IPS-NIHi7 (cell line): Measurements from ENCODE around the gene TOPBP1.
A peak's percentile ranks its signal among the peaks of the same experiment; 100 is the strongest.
"Not testable (repeated sequence)": the region's sequence is repeated elsewhere in the genome, so short reads cannot be mapped to it uniquely, and the experiment has no call there.

Experiments used
- DNase-seq: peaks from one replicate; pipeline ENCODE4 v3.0.0; 2012; ENCODE audit warnings: mixed read lengths; ENCODE audit errors: extremely low spot score

The TOPBP1 gene

DNA sequence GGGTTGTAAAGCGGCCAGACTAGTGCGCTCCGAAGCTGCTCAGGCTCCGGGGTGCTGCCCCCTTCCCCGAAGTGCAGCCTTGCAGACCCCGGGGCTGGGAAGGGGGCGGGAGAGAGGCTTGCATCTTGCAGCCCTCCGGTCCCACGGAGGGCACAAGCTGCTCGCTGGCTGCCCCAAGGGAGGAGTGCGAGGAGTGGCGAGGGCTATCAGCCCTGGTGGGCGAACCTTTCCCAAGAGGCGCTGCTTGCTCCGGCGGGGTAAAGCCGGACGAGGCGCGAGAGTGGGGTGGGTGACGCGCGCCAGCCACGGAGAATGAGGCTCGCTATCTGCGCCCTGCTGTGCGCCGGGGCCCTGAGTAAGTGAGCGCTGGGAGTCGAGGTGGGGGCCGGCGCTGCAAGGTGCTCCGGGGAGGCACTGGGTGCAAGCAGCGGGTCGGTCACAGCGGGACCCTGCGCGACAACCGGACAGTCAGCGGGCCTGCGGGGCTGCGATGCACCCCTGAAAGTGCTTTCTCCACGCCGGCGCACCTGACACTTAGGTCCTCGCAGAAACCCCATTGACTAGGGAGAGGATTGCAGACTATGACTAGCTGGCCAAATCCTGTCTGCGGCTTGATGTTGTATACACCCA lies 12.7 kb upstream of the TOPBP1 start:
- DNase-seq = no peak

DNA sequence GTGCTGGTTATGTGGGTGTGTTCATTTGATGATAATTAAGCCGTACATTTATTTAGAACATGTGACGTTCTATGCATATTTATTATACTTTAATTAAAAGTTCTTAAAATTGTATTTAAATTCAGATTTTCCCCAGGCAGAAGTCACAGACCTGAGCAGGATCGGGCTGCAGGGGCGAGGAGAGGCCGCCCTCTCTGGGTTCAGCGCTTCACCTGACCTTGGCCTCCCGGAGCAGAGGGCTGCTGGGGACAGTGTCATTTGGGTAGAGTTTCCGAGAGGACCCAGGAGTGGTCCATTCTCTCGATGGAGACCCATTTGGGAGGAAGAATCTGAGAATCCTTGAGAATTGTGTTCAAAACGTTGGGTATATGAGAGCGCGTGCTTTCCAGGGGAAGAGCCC lies 12.0 kb upstream of the TOPBP1 start:
- DNase-seq = no peak

DNA sequence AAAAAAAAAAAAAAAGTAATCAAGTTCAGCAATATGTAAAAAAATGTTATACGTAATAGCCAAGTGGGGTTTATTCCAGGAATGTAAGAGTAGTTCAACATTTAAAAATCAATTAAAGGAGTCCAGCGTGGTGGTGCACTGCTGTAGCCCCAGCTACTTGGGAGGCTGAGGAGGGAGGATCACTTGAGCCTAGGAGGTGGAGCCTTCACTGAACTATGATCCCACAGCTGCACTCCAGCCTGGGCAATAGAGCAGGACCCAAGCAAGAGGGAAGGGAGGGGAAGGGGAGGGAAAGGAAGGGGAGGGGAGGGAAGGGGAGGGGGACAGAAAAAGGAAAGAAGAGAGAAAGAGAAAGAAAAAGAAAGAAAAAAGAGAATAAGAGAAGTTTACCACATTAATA lies 10.7 kb upstream of the TOPBP1 start:
- no peak for DNase-seq

DNA sequence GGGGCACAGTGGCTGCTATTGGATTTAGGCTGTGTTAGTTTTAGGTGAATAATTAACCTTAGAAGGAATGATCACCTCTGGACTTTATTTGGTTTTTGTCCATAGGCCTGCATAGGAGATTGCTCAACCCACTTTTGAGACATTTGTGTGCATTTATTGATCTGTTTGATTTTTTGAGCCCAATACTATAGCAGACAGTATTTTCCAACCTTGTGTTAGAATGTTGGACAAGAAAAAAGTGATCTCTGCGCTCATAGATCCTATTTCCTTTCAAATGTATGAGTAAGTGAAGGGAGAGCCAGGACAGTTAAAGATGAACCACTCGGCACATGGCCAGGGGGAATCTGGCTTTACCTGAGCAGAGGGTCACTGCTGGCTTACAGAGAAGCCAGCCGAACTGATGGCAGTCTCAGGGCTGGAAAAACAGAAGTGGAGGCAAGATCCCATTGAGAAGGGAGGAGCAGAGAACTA lies 8.8 kb upstream of the TOPBP1 start:
- DNase-seq = no peak

DNA sequence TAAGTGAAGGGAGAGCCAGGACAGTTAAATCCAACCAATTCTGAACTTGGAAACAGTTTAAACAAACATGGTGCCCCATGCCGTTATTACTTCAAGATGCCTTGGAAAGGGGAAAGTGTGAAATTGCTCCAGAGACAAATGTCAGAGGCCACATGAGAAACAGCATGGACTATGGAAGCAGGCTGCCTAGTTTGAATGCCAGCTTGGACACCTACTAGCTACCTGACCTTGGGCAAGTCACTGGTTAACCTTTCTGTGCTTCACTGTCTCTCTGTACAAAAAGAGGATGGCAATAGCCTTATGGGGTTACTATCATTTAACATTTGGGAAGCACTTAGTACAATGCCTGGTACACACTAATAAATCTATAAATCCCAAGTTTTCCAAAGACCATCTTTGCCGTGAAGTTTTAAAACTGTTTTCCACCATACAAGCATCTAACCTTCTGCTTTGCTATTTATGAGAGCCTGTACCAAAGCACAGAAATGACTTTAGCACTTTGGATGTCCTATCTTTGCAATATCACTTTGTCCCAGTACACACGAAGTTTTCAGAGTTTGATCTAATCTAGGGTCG lies 8.3 kb upstream of the TOPBP1 start:
- no peak for DNase-seq

DNA sequence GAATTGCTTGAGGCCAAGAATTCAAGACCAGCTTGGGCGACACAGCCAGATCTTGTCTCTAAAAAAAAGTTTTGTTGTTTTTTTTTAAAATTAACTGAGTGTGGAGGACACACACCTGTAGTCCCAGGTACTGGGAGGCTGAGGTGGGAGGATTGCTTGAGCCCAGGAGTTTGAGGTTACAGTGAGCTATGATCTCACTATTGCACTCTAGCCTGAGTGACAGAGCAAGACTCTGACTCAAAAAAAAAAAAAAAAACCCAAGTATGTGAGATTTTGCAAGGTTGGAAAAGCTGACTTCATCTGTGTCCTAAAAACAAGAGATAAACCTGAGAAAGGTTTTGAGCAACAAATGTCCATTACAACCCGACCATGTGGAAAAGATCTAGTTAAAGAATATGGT lies 5.4 kb upstream of the TOPBP1 start:
- DNase-seq = no peak

DNA sequence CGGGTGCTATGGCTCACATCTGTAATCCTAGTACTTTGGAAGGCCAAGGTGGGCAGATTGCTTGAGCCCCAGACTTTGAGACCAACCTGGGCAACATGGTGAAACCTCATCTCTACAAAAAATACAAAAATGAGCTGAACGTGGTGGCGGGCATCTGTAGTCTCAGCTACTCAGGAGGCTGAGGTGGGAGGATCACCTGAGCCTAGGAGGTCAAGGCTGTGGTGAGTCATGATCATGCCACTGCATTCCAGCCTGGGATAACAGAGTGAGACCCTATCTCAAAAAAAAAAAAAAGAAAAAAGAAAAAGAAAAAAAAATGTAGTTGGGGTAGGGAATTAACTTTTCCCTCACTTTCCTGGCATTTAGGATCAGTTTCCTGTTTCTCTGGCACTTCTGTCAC lies 3.4 kb upstream of the TOPBP1 start:
- not testable (repeated sequence) for DNase-seq

DNA sequence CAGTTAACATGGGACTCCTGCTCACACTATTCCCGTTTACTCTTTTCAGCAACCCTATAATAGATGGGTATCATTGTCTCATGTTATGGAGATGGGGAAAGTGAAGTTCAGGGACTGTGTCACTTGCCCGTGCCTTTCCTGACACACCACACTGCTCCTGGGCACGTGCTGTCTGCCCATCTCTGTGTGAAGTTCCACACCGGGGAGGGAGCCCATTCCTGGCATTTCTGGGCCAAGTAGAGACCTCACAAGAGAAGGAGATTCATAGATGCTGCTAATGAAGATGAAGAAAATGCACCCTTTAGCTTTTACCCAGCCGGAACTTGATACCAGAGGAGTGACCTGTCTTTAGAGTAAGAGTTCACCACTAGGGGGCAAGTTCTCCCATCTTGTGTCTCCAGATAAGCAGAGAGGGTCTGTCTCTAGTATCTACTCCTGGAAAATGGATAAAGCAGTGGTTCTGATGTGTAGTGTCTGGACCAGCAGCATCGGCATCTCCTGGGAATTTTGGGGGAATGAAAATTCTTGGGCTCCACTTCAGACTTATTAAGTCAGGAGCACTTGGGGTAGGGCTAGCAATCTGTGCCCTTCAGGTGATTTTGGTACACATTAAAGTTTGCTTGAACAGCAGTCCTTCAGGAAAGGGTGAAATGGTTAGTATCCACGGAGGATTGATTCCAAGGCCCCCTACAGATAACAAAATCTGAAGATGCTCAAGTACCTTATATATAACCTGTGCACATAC lies 2.0 kb upstream of the TOPBP1 start:
- peak; percentile 72 for DNase-seq

DNA sequence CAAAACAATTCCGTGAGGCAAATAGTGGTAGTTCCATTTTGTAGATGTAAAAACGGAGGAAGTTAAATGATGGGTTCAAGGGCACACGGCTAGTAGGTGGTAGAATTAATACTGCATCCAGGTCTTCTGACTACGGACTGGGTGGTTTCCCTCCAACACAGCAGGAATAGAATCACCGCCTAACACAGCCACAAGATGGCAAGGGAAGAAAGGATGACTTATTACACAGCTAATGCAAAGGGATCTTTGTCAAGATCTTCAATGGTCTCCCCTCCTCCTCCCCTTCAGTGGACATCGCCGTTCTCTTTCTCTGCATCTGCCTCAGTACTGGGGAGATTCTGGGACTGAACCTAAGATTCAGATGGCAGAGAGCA lies 524 bp upstream of the TOPBP1 start:
- DNase-seq = no peak

DNA sequence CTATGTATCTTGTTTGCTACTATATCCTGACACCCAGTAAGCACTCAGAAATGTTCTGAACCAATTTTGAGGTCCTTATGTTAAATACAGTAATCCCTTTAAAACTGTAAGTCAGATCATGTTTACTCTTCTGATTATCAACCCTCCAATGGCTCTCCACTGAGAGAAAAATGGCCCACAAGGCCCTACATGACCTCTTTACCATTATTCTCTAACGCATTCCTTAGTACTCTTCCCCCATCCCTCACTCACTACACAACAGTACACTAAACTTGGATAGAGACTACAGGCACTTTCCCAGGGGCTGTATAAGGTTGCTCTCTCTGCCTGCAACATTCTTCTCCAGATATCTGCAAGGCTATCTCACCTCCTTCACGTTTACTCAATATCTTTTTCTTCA lies 1.9 kb downstream of the TOPBP1 start:
- no peak for DNase-seq

DNA sequence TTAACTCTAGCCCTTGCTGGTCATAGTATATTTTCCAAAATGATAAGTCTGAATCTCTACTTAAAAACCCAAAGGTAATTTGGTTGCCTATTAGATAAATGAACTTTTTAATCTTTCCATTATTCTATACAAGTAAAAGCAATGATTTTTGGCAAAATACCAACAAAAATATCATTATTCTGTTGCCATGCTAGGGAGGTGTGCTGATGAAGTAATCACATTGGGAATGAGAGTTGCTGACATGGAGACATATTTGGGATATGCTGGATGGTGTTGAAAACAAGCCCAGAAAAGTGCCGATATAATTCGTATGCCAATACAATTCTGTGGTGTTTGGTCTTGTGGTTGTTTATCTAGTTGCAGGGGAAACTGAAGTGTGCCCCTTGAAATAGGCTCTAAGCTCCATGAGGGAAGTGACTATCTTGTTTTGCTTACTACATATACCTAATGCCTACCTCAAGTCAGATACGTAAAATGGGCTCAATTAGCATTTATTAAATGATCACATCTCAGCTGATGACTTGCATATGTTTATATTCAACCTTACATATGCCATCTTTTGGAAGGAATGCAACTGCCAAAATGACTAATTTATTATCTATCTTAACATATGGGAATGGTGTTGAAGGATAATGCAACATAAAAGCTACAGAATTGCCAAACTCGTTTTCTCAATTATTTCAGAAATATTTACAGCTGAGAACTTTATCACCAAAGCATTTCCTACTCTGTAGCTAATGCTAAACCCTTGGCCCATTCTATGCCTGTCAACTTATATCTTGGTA lies 5.8 kb downstream of the TOPBP1 start:
- no peak for DNase-seq

DNA sequence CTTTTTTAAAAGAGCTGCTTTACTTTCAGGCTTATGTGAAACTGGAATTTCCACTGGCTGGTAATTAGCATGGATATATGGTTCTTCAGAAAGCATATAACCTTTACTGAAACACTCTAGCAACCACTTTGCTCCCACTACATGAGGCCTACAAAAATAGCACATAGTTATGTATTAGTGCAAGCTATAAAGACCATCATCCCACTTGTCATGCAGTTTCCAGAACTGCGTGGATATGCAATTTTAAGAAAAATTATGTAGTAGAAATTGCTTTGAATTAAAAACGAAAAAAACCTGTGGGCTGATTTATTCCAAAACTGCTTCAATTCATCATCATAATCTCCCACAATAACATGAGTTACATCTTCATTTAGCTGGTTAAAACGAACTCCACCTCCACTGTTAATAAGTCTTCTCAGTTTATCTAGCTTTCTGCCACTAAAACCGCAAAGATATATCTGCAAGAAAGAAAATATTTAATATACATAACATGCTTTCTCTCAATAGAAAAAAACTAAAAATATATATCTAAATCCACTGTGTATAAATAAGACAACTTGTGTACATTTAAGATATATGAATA lies 12.2 kb downstream of the TOPBP1 start:
- DNase-seq = no peak

DNA sequence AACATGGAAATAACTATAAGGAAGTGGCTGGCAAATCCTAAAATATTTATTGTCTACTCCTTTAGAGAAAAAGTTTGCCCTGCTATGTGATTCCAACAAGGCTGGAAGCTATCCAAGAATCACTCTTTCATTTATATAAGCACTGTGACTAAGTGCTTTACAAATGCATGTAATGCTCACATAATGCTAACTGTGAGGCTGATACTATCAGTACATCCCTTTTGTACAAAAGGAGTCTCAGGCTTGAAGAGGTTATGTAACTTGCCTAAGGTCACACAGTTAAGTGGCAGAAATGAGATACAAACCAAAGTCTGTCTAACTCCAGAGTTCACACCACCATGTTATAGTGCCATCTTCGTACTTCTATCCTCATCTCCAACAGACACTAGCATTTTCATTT lies 17.0 kb downstream of the TOPBP1 start:
- no peak for DNase-seq

DNA sequence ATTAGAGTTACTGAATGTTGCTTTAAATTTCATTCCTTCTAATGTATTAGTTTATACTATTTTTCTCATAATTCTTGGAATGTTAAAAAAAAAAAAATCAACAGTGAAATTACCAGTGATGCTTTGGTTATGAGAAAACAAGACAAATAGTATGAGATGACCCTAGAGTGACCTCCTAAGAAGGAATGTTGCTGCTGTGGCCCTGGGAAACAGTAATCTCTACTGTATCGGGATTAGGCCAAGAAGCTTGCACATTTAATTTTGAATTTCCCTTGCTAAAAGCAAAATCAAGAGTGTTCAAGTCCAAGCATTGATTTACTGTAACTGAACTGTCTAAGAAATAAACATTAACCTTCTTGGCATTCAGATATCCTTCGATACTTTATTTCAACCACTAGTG lies 18.1 kb downstream of the TOPBP1 start:
- no peak for DNase-seq

DNA sequence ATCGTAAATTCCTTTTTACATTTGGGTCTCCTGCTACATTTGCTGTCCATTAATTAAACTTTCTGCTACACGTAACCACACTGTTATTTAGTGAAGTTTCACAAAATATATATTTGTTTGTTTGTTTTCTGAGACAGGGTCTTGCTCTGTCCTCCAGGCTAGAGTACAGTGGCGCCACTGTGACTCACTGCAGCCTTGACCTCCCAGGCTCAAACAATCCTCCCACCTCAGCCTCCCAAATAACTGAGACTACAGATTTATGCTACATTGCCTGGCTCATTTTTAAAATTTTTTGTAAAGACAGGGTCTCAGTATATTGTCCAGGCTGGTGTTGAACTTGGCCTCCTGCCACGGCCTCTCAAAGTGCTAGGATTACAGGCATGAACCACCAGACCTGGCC lies 20.5 kb downstream of the TOPBP1 start:
- DNase-seq = no peak

DNA sequence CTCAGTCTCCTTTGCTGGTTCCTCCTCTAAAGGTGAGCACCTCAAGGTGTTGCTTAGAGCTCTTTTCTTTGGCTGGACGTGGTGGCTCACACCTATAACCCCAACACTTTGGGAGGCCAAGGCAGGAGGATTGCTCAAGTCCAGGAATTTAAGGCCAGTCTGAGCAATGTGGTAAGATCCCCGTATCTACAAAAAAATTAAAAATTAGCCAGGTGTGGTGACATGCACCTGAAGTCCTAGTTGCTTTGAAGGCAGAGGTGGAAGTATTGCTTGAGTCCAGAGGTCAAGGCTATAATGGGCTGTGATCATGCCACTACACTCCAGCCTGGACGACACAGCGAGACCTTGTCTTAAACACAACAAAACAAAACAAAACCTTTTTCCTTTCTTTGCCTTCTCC lies 28.3 kb downstream of the TOPBP1 start:
- no peak for DNase-seq

DNA sequence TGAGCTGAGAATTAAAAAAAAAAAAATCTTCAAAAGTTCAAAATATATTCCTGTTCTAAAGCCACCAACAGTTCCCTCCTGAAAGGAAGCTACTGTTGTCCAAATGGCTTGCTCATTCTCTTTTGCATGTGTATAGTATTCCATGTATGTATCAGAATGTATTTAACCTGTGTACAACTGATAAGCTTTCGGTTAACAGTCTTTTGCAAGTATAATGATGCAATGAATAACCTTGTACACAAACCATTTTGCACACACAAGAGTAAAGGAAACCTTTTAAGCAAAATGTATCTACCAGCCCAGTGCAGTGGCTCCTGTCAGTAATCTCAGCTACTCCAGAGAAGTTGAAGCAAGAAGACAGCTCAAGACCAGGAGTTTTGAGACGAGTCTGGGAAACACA lies 32.6 kb downstream of the TOPBP1 start:
- DNase-seq = no peak

DNA sequence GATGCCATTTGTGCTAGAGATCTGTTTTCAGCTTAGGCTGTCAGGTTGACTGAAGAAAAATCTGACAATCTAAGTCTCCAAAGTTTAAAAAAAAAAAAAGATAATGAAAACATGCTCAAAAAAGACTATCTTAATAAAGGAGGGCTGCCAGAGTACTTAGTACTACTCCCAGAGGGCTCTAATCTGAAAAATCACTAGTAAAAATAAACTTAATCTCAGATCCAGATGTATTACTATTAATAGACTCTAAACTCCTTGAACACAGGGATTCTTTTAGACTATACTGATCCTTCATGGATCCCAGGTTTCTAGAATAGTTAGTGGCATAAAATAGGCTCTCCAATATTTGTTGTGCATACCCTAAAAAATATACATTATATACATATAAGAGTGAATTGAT lies 34.0 kb downstream of the TOPBP1 start:
- no peak for DNase-seq

DNA sequence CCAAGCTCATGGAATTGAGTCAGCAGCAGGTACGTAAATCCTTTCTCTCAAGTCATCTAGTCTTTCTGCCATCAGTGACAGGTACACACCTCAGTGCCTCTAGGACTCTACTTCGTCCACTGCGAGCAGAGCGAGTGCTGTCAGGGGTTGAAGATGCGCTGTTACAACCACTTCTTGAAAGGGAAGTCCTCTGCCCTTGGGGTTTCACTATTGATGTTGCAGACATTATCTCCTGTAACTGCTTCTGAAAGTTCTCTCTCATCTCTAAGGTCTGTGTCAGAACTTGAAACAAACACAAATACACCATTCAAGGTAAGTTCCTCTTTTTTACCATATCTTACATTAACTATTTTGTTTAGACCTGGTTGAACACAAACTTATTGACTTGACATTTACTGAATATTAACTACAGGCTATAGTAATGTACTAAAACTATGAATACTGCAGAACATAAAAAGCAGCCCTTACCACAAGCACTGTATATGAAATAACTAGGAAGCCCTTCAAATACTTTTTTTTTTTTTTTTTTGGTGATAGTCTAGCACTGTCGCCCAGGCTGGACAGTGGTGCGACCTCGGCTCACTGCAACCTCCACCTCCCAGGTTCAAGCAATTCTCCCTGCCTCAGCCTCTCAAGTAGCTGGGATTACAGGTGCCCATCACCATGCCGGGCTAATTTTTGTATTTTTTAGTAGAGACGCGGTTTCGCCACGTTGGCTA lies 41.5 kb downstream of the TOPBP1 start:
- no peak for DNase-seq

DNA sequence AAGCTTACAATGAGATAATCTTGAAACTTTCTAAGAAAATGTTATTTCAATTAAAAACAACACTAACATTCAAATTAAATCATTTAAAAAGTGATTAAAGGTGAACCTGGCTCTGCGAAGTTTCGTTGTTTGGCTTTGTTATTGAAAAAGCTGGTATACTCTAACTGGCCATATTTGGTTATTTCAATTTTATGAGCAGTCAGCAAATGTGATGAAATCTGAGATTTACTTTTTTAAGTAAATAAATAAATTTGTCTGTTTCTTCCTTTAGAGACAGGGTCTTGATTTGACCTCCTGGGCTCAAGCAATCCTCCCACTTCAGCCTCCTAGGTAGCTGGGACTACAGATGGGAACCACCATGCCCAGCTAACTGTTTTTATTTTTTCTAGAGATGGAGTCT lies 50.2 kb downstream of the TOPBP1 start:
- no peak for DNase-seq

DNA sequence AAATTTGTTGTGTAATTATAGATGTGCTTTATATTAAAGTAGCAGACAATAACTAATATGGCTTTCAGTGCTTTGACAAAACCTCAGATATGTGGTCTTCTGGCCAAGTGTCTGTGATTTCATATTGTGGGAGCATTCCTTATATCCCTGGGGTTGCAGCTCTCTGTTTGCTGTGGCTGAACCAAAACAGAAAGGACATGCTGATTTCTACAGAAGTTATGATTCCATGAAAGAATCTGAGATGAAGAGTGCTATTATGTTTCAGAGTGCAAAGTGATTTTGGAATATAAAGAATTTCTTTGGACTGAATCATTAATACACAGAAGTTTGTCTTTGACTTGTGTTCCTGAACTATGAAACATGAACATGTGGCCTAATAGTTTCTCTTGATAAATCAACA lies 51.7 kb downstream of the TOPBP1 start:
- no peak for DNase-seq

DNA sequence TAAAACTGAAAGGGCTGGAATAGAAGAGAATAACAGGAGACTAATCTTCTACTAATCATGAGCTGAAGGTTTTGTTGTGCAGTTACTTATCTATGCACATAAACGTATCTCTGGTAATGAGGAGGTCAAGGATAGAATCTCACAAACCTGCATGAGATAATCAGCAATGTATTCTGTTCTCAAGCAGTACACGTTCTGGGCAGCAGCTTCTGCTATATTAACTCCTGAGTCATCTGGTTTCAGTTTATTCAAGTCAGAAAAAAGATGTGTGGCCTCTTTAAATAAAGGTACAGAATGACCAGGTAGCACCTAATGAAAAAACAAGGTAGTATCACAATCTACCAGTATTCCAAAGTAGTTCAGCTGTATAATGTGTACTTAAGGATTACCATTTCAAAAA lies 53.4 kb downstream of the TOPBP1 start:
- DNase-seq = no peak
